ENCODE results near the gene TMEM95.

DNA sequence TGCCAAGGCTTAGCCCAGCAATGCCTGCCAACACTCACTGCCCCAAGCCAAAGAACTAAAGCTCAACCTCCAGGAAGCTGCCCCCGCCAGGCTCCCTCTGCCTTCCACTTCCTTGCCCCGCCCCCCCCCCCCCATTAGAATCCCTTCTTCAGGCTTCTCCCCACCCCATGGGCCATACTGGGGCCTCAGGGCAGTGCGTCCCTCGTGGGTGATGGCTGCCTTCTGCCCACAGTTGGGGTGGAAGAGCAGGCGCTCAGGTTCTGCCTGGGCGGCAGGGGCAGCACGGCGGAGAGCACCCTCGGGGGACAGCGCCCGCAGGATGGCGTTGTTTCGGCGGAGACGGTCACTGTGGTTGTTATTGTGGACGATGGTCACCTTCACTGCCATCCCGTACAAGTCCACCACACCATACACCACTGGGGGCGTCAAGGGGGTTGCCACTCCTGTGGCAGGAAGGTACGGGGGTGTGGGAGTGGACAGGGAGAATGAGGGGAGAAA, 29.9 kb upstream of the TMEM95 start:
- TF ChIP-seq, protein P1, sequence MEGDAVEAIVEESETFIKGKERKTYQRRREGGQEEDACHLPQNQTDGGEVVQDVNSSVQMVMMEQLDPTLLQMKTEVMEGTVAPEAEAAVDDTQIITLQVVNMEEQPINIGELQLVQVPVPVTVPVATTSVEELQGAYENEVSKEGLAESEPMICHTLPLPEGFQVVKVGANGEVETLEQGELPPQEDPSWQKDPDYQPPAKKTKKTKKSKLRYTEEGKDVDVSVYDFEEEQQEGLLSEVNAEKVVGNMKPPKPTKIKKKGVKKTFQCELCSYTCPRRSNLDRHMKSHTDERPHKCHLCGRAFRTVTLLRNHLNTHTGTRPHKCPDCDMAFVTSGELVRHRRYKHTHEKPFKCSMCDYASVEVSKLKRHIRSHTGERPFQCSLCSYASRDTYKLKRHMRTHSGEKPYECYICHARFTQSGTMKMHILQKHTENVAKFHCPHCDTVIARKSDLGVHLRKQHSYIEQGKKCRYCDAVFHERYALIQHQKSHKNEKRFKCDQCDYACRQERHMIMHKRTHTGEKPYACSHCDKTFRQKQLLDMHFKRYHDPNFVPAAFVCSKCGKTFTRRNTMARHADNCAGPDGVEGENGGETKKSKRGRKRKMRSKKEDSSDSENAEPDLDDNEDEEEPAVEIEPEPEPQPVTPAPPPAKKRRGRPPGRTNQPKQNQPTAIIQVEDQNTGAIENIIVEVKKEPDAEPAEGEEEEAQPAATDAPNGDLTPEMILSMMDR (IDR thresholded peaks at IDR 0.05): no peak
- TF ChIP-seq POLR2A (IDR thresholded peaks at IDR 0.05): no peak
